Body of pancreas (tissue), 4 donors: ENCODE data around the gene CCSER1. TPM values are rescaled to one million over a fixed set of nuclear protein-coding genes. Genes with fewer than 3 reads are reported as not detected.

Experiments
- ATAC-seq: fragments of 150-250 bp; one replicate; pipeline ENCODE4 v1.9.1; 2016
- DNase-seq, 4 donors: peaks; one replicate each; pipeline ENCODE4 v3.0.0-alpha.2; 2019
- H3K27ac ChIP-seq, 4 donors: fragments of 200-600 bp; sonication (generic); 1 replicate in 3 of 4; 2 replicates in 1 of 4; pipeline versions ENCODE4 v1.5.1 to v1.6.1; 2016 to 2019; ENCODE audit warnings: mild to moderate bottlenecking in 1 of 4, mixed read lengths in 1 of 4, moderate library complexity in 1 of 4
- H3K27me3 ChIP-seq, 2 donors: fragments of 200-600 bp; sonication (generic); one replicate each; pipeline ENCODE4 v1.6.0; 2016; ENCODE audit warnings: mild to moderate bottlenecking in 1 of 2
- H3K36me3 ChIP-seq, 2 donors: fragments of 200-600 bp; sonication (generic); replicated peaks in 1 of 2; 2 replicates each; pipeline ENCODE4 v1.5.1; 2016; ENCODE audit warnings: low read depth in 2 of 2; ENCODE audit not compliant: insufficient read depth in 1 of 2
- H3K4me1 ChIP-seq: fragments of 200-600 bp; sonication (generic); one replicate; pipeline ENCODE4 v1.6.0; 2016
- H3K4me3 ChIP-seq, 2 donors: fragments of 200-600 bp; sonication (generic); 1 replicate in 1 of 2; 2 replicates in 1 of 2; pipeline ENCODE4 v1.5.1; 2016 to 2019
- H3K9me3 ChIP-seq, 3 donors: fragments of 200-600 bp; sonication (generic); 1 replicate in 2 of 3; 2 replicates in 1 of 3; pipeline ENCODE4 v1.5.1; 2016
- POLR2A ChIP-seq, 3 donors: fragments of 450-650 bp; IDR thresholded peaks; one replicate each; pipeline ENCODE4 v1.6.1; 2016; ENCODE audit warnings: antibody characterized with exemption in 3 of 3, mild to moderate bottlenecking in 2 of 3
- WGBS, 2 donors: methylation state at CpG; one replicate each; pipeline ENCODE4 v1.1.5; 2017; 5-methylcytosine and 5-hydroxymethylcytosine counted together
- intact Hi-C: fragments of 100-400 bp; cut with DNase I; formaldehyde crosslinking; loops from one replicate; pipeline ENCODE4 v1.15.1; 2023
- total RNA-seq, 2 donors: library from RNA; depleted of rRNA; stranded (reverse); fragments of >200 nt; gene quantifications; one replicate each; pipeline ENCODE4 v1.1.0, GENCODE V29; 2016
- TF ChIP-seq, protein P1 (sequence below), 7 experiments: fragments of 450-650 bp in 4 of 7; fragments of 200-600 bp in 3 of 7; sonication (generic) in 3 of 7; IDR thresholded peaks; one replicate each; pipeline ENCODE4 v1.5.1; 2016 to 2019; ENCODE audit warnings: antibody characterized with exemption in 7 of 7

The CCSER1 gene
- total RNA-seq, 2 donors from 2014 or later = 13.2 to 14.5 TPM

DNA sequence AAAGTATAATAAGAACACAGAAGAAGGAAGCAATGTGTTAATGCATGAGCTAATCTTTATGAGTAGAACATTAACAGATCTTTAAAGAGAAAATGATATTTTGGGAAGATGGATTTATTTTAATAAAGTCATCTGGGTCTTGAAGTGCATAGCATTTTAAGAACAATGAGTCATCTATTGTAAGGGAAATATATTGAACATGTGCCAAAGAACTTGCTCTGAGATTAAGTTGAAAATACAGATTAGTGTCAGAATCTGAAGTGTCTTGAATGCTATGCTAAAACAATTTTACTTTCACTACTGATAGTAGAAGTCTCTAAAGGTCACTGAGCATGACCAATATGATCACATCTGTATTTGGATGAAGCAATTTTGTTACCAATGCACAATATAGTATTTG, 1399.9 kb downstream of the CCSER1 start:
- ATAC-seq (no peak), DNase-seq (no peak)
- no peaks in the 10 kb centered on the region for H3K36me3 ChIP-seq
- intact Hi-C loops = no loop called here
- H3K27me3 ChIP-seq = no peaks in the 10 kb centered on the region
- no peak overlapping the region for H3K27ac ChIP-seq
- TF ChIP-seq, protein P1, sequence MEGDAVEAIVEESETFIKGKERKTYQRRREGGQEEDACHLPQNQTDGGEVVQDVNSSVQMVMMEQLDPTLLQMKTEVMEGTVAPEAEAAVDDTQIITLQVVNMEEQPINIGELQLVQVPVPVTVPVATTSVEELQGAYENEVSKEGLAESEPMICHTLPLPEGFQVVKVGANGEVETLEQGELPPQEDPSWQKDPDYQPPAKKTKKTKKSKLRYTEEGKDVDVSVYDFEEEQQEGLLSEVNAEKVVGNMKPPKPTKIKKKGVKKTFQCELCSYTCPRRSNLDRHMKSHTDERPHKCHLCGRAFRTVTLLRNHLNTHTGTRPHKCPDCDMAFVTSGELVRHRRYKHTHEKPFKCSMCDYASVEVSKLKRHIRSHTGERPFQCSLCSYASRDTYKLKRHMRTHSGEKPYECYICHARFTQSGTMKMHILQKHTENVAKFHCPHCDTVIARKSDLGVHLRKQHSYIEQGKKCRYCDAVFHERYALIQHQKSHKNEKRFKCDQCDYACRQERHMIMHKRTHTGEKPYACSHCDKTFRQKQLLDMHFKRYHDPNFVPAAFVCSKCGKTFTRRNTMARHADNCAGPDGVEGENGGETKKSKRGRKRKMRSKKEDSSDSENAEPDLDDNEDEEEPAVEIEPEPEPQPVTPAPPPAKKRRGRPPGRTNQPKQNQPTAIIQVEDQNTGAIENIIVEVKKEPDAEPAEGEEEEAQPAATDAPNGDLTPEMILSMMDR (IDR thresholded peaks at IDR 0.05) = no peak
- H3K4me1 ChIP-seq = no peaks in the 10 kb centered on the region
- H3K4me3 ChIP-seq = no peak overlapping the region
- no peaks in the 10 kb centered on the region for H3K9me3 ChIP-seq

DNA sequence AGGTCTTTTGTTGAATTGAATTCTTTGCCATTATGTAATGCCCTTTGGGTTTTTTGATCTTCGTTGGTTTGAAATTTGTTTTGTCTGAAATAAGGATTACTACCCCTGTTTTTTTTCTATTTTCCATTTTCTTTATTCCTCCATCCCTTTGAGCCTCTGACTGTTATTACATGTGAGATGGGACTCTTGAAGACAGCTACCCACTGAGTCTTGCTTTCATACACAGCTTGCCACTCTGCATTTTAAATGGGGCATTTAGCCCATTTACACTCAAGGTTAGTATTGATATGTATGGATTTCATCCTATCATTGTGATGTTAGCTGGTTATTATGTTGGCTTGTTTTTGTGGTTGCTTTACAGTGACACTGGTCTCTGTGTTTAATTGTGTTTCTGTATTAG, 1440.4 kb downstream of the CCSER1 start:
- ATAC-seq = no peak
- Histone ChIP-seq H3K4me3 (no peak overlapping the region), H3K27ac (no peak overlapping the region), H3K9me3 (no peaks in the 10 kb centered on the region), H3K36me3 (no peaks in the 10 kb centered on the region), H3K27me3 (no peaks in the 10 kb centered on the region), H3K4me1 (no peaks in the 10 kb centered on the region)
- 11 to 22% methylated on average over 1 of the region's 1 CpG for WGBS, 2 donors
- DNase-seq = no peak
- intact Hi-C loops = no loop called here
- TF ChIP-seq, protein P1 (IDR thresholded peaks at IDR 0.05) = no peak
- TF ChIP-seq POLR2A (IDR thresholded peaks at IDR 0.05) = no peak

DNA sequence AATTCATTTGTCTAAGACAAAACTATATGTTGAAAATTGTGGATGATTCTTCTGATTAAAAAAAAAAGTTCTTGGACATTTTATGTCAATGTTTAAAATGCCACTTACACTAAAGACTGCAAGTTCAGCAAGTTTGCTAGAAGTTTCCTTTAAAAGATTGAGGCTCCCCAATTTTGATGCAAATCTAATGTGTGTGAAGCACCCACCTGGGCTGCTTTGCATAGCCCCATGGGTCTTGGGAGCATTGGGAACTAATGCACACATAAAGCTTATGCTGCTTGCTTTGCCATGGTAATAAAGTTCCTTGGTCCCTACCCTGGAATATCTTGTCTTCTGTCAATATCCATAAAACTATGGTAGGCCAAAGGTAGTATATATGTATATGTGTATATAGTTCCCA, 1450.7 kb downstream of the CCSER1 start:
- Histone ChIP-seq H3K4me1 (no peaks in the 10 kb centered on the region), H3K27ac (no peak overlapping the region), H3K4me3 (no peak overlapping the region), H3K9me3 (no peaks in the 10 kb centered on the region), H3K27me3 (no peaks in the 10 kb centered on the region), H3K36me3 (no peaks in the 10 kb centered on the region)
- no peak for ATAC-seq
- no peak for DNase-seq
- TF ChIP-seq POLR2A (IDR thresholded peaks at IDR 0.05) = no peak
- TF ChIP-seq, protein P1 (IDR thresholded peaks at IDR 0.05) = no peak
- intact Hi-C loops = no loop called here

DNA sequence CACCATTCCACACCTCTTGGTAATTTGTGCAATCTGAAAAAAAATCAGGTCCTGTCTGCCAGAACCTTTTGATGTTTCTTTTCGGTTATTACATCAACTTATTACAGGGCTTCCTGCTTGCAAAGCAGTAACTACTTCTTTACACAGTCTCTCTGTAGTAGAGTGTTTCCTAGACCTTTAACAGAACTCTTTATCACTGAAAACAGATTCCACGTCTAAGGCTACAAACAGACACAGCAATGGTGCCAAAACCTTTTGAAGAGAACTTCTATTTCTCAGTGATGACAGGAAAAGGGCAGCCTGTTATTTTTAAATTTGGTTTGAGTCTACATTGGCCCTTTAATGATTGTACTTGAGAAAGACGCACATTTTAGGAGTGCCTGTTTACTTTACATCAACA, 1463.1 kb downstream of the CCSER1 start:
- intact Hi-C loops = no loop called here
- no peak overlapping the region for H3K27ac ChIP-seq

DNA sequence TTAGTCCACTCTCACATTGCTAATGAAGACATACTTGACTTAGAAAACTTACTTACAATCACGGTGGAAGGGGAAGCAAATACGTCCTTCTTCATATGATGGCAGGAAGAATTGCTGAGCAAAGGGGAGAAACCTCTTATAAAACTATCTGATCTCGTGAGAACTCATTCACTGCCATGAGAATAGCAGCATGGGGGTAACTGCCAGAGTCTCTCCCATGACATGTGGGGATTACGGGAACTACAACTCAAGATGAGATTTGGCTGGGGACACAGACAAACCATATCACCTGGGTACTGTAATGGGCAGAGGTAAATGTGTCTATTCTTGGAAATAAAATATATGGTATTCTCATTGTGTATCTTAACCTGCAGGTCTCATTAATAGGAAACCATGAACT, 1464.9 kb downstream of the CCSER1 start:
- DNase-seq (no peak), ATAC-seq (no peak)
- Histone ChIP-seq H3K4me1 (no peaks in the 10 kb centered on the region), H3K27ac (no peak overlapping the region), H3K4me3 (no peak overlapping the region), H3K9me3 (no peaks in the 10 kb centered on the region), H3K27me3 (no peaks in the 10 kb centered on the region), H3K36me3 (no peaks in the 10 kb centered on the region)
- TF ChIP-seq POLR2A (IDR thresholded peaks at IDR 0.05) = no peak
- TF ChIP-seq, protein P1 (IDR thresholded peaks at IDR 0.05) = no peak
- WGBS, 2 donors = 77 to 82% methylated on average over 4 of the region's 4 CpGs
- intact Hi-C loops = no loop called here

More for the DNA sequence above, 1463.1 kb downstream of the CCSER1 start:
- TF ChIP-seq, protein P1 (IDR thresholded peaks at IDR 0.05) = no peak
- TF ChIP-seq POLR2A (IDR thresholded peaks at IDR 0.05) = no peak
- DNase-seq (no peak), ATAC-seq (no peak)
- Histone ChIP-seq H3K4me3 (no peak overlapping the region), H3K27me3 (no peaks in the 10 kb centered on the region), H3K9me3 (no peaks in the 10 kb centered on the region), H3K36me3 (no peaks in the 10 kb centered on the region), H3K4me1 (no peaks in the 10 kb centered on the region)
- WGBS, 2 donors = 42 to 45% methylated on average over 3 of the region's 3 CpGs
